GM21717 (cell line): ENCODE data around the gene S100A9.
"Not testable (repeated sequence)": the region's sequence is repeated elsewhere in the genome, so short reads cannot be mapped to it uniquely, and the experiment has no call there.

Experiments used
- ATAC-seq: cut with Tn5 transposase; IDR thresholded peaks from one replicate; pipeline ENCODE4 v1.9.1; 2021; ENCODE audit warnings: mild to moderate bottlenecking, moderate library complexity; ENCODE audit not compliant: unreplicated experiment

Gene S100A9

GRCh38 chr1:153357853-153358690 lies at the start of gene S100A9:
Gene S100A9 (plus strand): TSS chr1:153357854. CDS start chr1:153358284, 430 bp downstream.
- ATAC-seq = no peak

- ATAC-seq = no peak
Measured at GRCh38 chr1:153308540-153308939, 49.1 kb upstream of the S100A9 start.

- no peak for ATAC-seq
Measured at GRCh38 chr1:153309441-153309840, 48.2 kb upstream of the S100A9 start.

- ATAC-seq = no peak
Measured at GRCh38 chr1:153310526-153310925, 47.1 kb upstream of the S100A9 start.

DNA sequence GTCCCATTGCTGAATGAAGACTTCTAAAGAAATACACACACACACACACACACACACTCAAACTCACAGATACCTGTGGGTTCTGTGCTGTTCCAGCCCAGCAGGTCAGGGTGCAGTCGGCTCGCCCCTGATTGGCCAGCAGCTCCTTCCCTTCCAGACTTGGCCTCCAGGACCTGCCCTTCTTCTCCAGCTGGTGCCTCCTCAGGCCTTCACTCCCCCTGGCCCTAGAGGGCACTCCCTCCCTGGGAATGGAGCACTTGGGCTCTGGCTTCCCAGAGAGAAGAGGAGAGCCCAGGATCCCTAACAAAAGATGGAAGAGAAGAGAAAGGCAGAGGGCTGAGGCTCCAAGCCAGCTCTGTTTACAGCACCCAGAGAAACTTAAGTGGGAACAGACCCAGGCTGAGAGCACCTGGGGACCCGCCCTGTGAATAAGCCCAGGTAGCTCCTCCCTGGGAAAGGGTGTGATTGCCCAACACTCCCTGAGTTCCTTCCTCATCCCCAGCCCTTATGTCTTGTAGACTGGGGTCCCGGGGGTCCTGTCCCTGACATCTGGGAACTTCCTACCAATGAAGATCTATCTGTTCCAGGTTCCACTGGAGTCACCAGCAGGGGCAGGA lies 45.0 kb upstream of the S100A9 start, which contains the start of gene PGLYRP3:
PGLYRP3 (minus strand) TSS at position 383 of the 617 bp plus-strand sequence. CDS start 2,287 bp downstream, outside the sequence.
- ATAC-seq = no peak

GRCh38 chr1:153313288-153313687 lies 44.4 kb upstream of the S100A9 start:
- no peak for ATAC-seq

- not testable (repeated sequence) for ATAC-seq
Measured at GRCh38 chr1:153314388-153314787, 43.3 kb upstream of the S100A9 start.

- ATAC-seq = not testable (repeated sequence)
Measured at GRCh38 chr1:153316013-153316412, 41.6 kb upstream of the S100A9 start.

- ATAC-seq = not testable (repeated sequence)
Measured at GRCh38 chr1:153318145-153318544, 39.5 kb upstream of the S100A9 start.

DNA sequence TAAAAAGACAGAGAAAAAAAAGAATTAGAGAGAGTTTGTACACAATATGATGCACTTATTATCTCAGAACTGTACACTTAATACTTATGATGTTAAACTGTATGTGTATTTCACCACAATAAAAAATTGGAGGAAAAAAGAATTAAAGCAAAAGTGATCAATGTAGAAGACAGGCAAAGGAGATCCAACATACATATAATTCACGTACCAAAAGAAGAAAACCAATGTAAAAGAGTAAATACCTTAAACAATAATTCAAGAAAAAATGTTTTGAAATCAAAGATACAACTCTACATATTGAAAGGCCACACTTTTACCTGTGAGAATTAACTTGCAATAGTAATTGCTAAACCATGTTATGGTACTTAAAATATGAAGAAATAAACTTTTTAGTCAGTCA lies 35.1 kb upstream of the S100A9 start:
- no peak for ATAC-seq

- no peak for ATAC-seq
Measured at GRCh38 chr1:153324912-153325311, 32.7 kb upstream of the S100A9 start.

- ATAC-seq = no peak
Measured at GRCh38 chr1:153333902-153334301, 23.8 kb upstream of the S100A9 start.

- no peak for ATAC-seq
Measured at GRCh38 chr1:153336650-153337049, 21.0 kb upstream of the S100A9 start.

- ATAC-seq = no peak
Measured at GRCh38 chr1:153337980-153338853, 19.4 kb upstream of the S100A9 start.

- no peak for ATAC-seq
Measured at GRCh38 chr1:153339802-153340201, 17.9 kb upstream of the S100A9 start.

- no peak for ATAC-seq
Measured at GRCh38 chr1:153340356-153340755, 17.3 kb upstream of the S100A9 start.

DNA sequence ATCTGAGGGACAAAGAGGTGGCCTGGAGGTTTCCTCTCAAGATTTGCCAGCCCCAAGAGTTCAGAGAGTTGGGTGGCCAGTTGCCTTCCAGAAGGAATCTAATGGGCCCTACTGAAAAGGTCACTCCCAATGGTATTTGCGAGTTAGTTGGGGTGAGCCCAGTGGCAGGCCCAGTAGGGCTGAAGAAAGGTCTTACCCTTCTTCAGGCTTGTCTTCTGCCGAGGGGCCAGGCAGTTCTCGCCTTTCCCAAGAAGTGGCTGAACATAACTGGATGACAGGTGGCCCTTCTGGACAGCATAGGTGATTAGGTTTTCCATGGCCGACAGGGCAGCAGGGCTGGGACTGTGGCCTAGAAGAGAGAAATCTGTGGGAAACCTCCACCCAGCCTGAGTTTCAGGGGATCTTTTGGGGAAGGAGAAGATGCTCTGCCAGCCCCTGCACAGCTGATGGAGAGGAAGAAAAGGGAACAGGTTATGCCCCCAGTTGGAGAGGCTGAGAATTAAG lies 16.2 kb upstream of the S100A9 start:
- no peak for ATAC-seq

- ATAC-seq = no peak
Measured at GRCh38 chr1:153342178-153342577, 15.5 kb upstream of the S100A9 start.

DNA sequence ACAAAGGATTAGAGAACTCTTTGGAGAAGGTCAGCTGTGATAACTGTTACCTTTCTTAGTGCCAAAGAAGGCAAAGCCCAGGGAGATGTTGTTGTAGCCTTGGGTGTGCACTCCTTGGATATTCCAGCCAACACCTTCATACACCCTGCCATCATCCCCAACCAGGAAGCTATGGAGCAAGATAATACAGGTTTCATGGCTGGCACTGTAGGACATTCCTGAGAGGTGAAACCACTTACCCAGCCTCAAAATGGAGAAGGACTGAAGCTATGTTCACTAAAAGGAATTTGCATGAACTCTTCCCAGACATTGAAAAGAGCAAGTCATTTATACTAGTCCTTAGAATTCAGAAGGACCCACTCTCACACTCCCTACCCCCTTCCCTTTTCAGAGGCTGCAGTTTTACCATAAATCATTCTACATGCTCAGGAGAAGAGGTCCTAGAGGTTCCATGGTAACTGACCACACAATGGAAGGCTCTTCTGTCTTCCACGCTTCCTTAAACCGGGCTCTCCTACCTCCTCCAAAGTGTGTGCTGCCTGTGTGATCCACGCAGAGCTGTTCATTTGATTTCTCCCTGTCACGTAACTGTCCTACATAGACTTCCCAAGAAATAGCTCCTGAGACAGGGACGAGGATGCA lies 14.5 kb upstream of the S100A9 start:
- ATAC-seq = no peak
